Calu3 (cell line): ENCODE measurements around the gene VEZF1. TPM values are rescaled to one million over a fixed set of nuclear protein-coding genes. Genes with fewer than 3 reads are reported as not detected.

Experiments used
- BruUV-seq: library from RNA; stranded (reverse); fragments of 400-500 nt; replicated peaks from 2 replicates; lab custom pipeline; 2021; lab: Mats Ljungman, UMichigan
- CTCF ChIA-PET: fragments of 300-600 bp; sonication (Branson Sonifier 250); formaldehyde crosslinking; loops from one replicate; lab custom pipeline; 2022; ENCODE audit warnings: antibody characterized with exemption; lab: Charles Lee
- DNase-seq: peaks from one replicate; pipeline ENCODE4 v3.0.0; 2022
- H3K27ac Mint-ChIP-seq: one replicate; pipeline ENCODE4 v1.8.0; 2022; ENCODE audit warnings: mixed read lengths; ENCODE audit not compliant: unreplicated experiment
- H3K27me3 Mint-ChIP-seq: one replicate; pipeline ENCODE4 v1.8.0; 2022; ENCODE audit warnings: mixed read lengths; ENCODE audit not compliant: unreplicated experiment
- H3K36me3 Mint-ChIP-seq: one replicate; pipeline ENCODE4 v1.8.0; 2022; ENCODE audit warnings: mild to moderate bottlenecking, moderate library complexity, mixed read lengths; ENCODE audit not compliant: insufficient read depth, unreplicated experiment
- H3K4me1 Mint-ChIP-seq: one replicate; pipeline ENCODE4 v1.8.0; 2022; ENCODE audit warnings: mild to moderate bottlenecking, low read depth, mixed read lengths; ENCODE audit not compliant: unreplicated experiment
- H3K4me3 Mint-ChIP-seq: one replicate; pipeline ENCODE4 v1.8.0; 2022; ENCODE audit warnings: mild to moderate bottlenecking, low read depth, moderate library complexity, mixed read lengths; ENCODE audit not compliant: unreplicated experiment
- H3K9me3 Mint-ChIP-seq: one replicate; pipeline ENCODE4 v1.8.0; 2022; ENCODE audit warnings: low read depth, mixed read lengths; ENCODE audit not compliant: unreplicated experiment
- intact Hi-C: fragments of 100-400 bp; cut with micrococcal nuclease; formaldehyde crosslinking; loops from one replicate; pipeline ENCODE4 v1.10.0; 2022; ENCODE audit not compliant: unreplicated experiment
- total RNA-seq: library from RNA; stranded (reverse); gene quantifications from 2 replicates; pipeline ENCODE4 v1.2.3, GENCODE V29; 2022
- TF ChIP-seq, protein P1 (sequence below): fragments of 200-600 bp; IDR thresholded peaks from one replicate; pipeline ENCODE4 v1.8.0; 2022; ENCODE audit warnings: antibody characterized with exemption; ENCODE audit not compliant: unreplicated experiment

Gene VEZF1
- total RNA-seq, 1 experiment from 2014 or later, result 40.4 TPM

DNA sequence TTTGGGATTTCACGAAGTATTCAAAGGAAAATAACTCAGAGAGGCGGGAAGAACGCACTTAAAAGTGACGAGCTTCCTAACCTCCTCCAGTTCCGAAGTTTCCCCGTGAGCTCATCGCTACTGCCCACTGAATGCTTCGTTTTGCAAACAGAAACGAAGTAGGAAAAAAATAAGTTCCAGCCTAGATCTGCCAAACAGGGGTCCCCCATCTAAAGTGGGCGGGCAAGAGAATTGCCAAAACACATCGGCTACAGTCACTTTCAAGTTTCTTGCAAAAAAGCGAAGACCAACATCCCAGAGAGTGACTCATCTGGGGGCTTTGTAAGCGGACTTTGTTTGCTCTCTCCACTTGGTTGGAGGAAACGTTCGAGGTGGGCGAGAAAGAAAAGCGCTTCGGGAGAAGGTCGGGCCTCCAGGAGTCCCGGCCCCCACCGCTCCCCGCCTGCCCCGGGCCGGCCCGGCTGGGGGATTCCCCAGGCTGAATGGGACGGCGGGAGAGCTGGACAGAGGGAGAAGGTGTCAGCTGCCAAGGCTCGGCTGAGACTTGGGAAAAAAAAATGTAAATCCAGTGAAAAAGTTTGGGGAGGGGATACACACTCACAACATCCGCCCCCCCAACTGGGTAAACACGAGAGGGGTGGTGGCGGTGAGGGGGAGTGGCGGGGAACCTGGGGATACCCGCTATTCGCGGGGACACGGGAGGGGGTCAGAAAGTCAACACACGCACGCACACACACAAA is 1.0 kb downstream of the VEZF1 start:
- Mint-ChIP-seq H3K9me3 (no peaks in the 10 kb centered on the region), H3K4me1 (peaks cover 22% of the 10 kb centered on the region), H3K4me3 (peak overlapping the region; percentile 79), H3K27ac (peak overlapping the region; percentile 90), H3K27me3 (no peaks in the 10 kb centered on the region), H3K36me3 (peaks cover 46% of the 10 kb centered on the region)
- TF ChIP-seq, protein P1, sequence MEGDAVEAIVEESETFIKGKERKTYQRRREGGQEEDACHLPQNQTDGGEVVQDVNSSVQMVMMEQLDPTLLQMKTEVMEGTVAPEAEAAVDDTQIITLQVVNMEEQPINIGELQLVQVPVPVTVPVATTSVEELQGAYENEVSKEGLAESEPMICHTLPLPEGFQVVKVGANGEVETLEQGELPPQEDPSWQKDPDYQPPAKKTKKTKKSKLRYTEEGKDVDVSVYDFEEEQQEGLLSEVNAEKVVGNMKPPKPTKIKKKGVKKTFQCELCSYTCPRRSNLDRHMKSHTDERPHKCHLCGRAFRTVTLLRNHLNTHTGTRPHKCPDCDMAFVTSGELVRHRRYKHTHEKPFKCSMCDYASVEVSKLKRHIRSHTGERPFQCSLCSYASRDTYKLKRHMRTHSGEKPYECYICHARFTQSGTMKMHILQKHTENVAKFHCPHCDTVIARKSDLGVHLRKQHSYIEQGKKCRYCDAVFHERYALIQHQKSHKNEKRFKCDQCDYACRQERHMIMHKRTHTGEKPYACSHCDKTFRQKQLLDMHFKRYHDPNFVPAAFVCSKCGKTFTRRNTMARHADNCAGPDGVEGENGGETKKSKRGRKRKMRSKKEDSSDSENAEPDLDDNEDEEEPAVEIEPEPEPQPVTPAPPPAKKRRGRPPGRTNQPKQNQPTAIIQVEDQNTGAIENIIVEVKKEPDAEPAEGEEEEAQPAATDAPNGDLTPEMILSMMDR, result no peak
- CTCF ChIA-PET, result interaction anchor here (1.4 to 2.6 kb wide), 2 partner anchors 12 to 94 kb away, joined by 3 to 7 read pairs; no protein-coding TSS in a partner anchor
- intact Hi-C loops, result loop anchor here (5.0 kb wide), 1 partner anchor 110 kb away; no protein-coding TSS in a partner anchor
- peak; percentile 38 for DNase-seq
- BruUV-seq, result TSS peak; percentile 31

GRCh38 chr17:57985675-57985974 is 2.4 kb downstream of the VEZF1 start:
- H3K36me3 Mint-ChIP-seq, result peaks cover 37% of the 10 kb centered on the region
- H3K27ac Mint-ChIP-seq, result no peak overlapping the region
- no peaks in the 10 kb centered on the region for H3K9me3 Mint-ChIP-seq
- no peak overlapping the region for H3K4me3 Mint-ChIP-seq
- H3K27me3 Mint-ChIP-seq, result no peaks in the 10 kb centered on the region
- BruUV-seq, result no TSS peak
- CTCF ChIA-PET, result interaction anchor here (0.7 to 2.6 kb wide), 3 partner anchors 14 to 93 kb away, joined by 3 to 7 read pairs (median 3); no protein-coding TSS in a partner anchor
- peaks cover 22% of the 10 kb centered on the region for H3K4me1 Mint-ChIP-seq
- no peak for DNase-seq
- TF ChIP-seq, protein P1, result no peak
- intact Hi-C loops, result loop anchor here (5.0 kb wide), 1 partner anchor 108 kb away; no protein-coding TSS in a partner anchor

- DNase-seq, result no peak
- TF ChIP-seq, protein P1, result no peak
- intact Hi-C loops, result loop anchor here (5.0 kb wide), 1 partner anchor 108 kb away; no protein-coding TSS in a partner anchor
- Mint-ChIP-seq H3K4me1 (peaks cover 22% of the 10 kb centered on the region), H3K36me3 (peaks cover 37% of the 10 kb centered on the region), H3K4me3 (no peak overlapping the region), H3K9me3 (no peaks in the 10 kb centered on the region), H3K27me3 (no peaks in the 10 kb centered on the region), H3K27ac (no peak overlapping the region)
- BruUV-seq, result no TSS peak
- CTCF ChIA-PET, result interaction anchor here (0.7 to 2.6 kb wide), 3 partner anchors 14 to 92 kb away, joined by 3 to 7 read pairs (median 3); no protein-coding TSS in a partner anchor
Observed at GRCh38 chr17:57984936-57985674, 2.9 kb downstream of the VEZF1 start.

GRCh38 chr17:57984261-57984890 is 3.7 kb downstream of the VEZF1 start:
- TF ChIP-seq, protein P1, result no peak
- intact Hi-C loops, result no loop called here
- CTCF ChIA-PET, result interaction anchor here (1.6 to 2.6 kb wide), 2 partner anchors 15 to 35 kb away, joined by 3 to 7 read pairs; no protein-coding TSS in a partner anchor
- DNase-seq, result no peak
- Mint-ChIP-seq H3K4me3 (no peak overlapping the region), H3K27me3 (no peaks in the 10 kb centered on the region), H3K4me1 (peaks cover 20% of the 10 kb centered on the region), H3K27ac (no peak overlapping the region), H3K36me3 (peaks cover 39% of the 10 kb centered on the region), H3K9me3 (no peaks in the 10 kb centered on the region)
- no TSS peak for BruUV-seq
